Smooth muscle cell (in vitro differentiated cells): ENCODE measurements around the gene KCNQ1OT1. TPM values are rescaled to one million over a fixed set of nuclear protein-coding genes. Genes with fewer than 3 reads are reported as not detected.

Source experiments
- DNase-seq: peaks from one replicate; lab custom pipeline; 2025; ENCODE audit not compliant: unreplicated experiment; lab: John Stamatoyannopoulos, UW
- H2AFZ ChIP-seq: fragments of 200-600 bp; sonication (generic); 2 replicates; pipeline ENCODE4 v1.6.0; 2016; ENCODE audit warnings: antibody characterized with exemption, low read depth, mild to moderate bottlenecking
- H3F3A ChIP-seq: fragments of 200-600 bp; sonication (generic); 2 replicates; pipeline ENCODE4 v1.6.0; 2017; ENCODE audit warnings: antibody characterized with exemption, low read depth
- H3K27ac ChIP-seq: fragments of 200-600 bp; sonication (generic); 2 replicates; pipeline ENCODE4 v1.5.1; 2016; ENCODE audit warnings: low read depth, mild to moderate bottlenecking
- H3K27me3 ChIP-seq: fragments of 200-600 bp; sonication (generic); 2 replicates; pipeline ENCODE4 v1.6.1; 2016; ENCODE audit warnings: low read depth, mild to moderate bottlenecking
- H3K36me3 ChIP-seq: fragments of 200-600 bp; sonication (generic); 2 replicates; pipeline ENCODE4 v1.5.1; 2016; ENCODE audit warnings: low read depth
- H3K4me1 ChIP-seq: fragments of 200-600 bp; sonication (generic); 2 replicates; pipeline ENCODE4 v1.5.1; 2016; ENCODE audit warnings: low read depth
- H3K4me2 ChIP-seq: fragments of 200-600 bp; sonication (generic); 2 replicates; pipeline ENCODE4 v1.6.0; 2016; ENCODE audit warnings: mild to moderate bottlenecking
- H3K4me3 ChIP-seq: fragments of 200-600 bp; sonication (generic); 2 replicates; pipeline ENCODE4 v1.5.1; 2016; ENCODE audit warnings: mild to moderate bottlenecking
- H3K79me2 ChIP-seq: fragments of 200-600 bp; sonication (generic); 2 replicates; pipeline ENCODE4 v1.6.0; 2016; ENCODE audit warnings: low read depth, mild to moderate bottlenecking
- H3K9ac ChIP-seq: fragments of 200-600 bp; sonication (generic); 2 replicates; pipeline ENCODE4 v1.6.0; 2016; ENCODE audit warnings: low read depth
- H3K9me3 ChIP-seq: fragments of 200-600 bp; sonication (generic); replicated peaks from 2 replicates; pipeline ENCODE4 v1.5.1; 2016; ENCODE audit warnings: low read depth
- H4K20me1 ChIP-seq: fragments of 200-600 bp; sonication (generic); 2 replicates; pipeline ENCODE4 v1.6.0; 2016; ENCODE audit warnings: low read depth
- CTCF ChIP-seq: fragments of 200-600 bp; sonication (generic); IDR thresholded peaks from 2 replicates; pipeline ENCODE4 v1.5.1; 2017; ENCODE audit warnings: borderline replicate concordance, mild to moderate bottlenecking, antibody characterized with exemption; ENCODE audit not compliant: insufficient read depth, poor library complexity, severe bottlenecking
- WGBS: methylation state at CpG from one replicate; pipeline ENCODE4 v1.1.7; 2016; ENCODE audit warnings: low lambda C conversion rate; 5-methylcytosine and 5-hydroxymethylcytosine counted together
- polyA plus RNA-seq: library from polyadenylated mRNA; unstranded; fragments of >200 nt; fragmentation: Nextera tagmentation; extraction: Ambion mirVana; gene quantifications from 2 replicates; pipeline ENCODE4 v1.2.1, GENCODE V29; 2016
- total RNA-seq: library from RNA; depleted of rRNA; stranded (reverse); fragments of >200 nt; gene quantifications from 2 replicates; pipeline ENCODE4 v1.2.3, GENCODE V29; 2014

KCNQ1OT1 gene
- total and polyA plus RNA-seq, 2 experiments from 2014 or later, result 1.6 to 9.8 TPM

GRCh38 chr11:2722955-2723354, 23.2 kb upstream of the KCNQ1OT1 start:
- no peak for DNase-seq
- H3K27ac ChIP-seq, result no peak overlapping the region
- WGBS, result 87% methylated on average over 12 of the region's 15 CpGs
- H4K20me1 ChIP-seq, result no peaks in the 10 kb centered on the region
- no peak overlapping the region for H2AFZ ChIP-seq
- H3K4me3 ChIP-seq, result no peak overlapping the region
- H3K36me3 ChIP-seq, result no peaks in the 10 kb centered on the region
- H3K4me2 ChIP-seq, result no peak overlapping the region
- no peaks in the 10 kb centered on the region for H3K27me3 ChIP-seq
- H3K9me3 ChIP-seq, result no peaks in the 10 kb centered on the region
- no peaks in the 10 kb centered on the region for H3F3A ChIP-seq
- no peak overlapping the region for H3K9ac ChIP-seq
- H3K79me2 ChIP-seq, result no peaks in the 10 kb centered on the region
- TF ChIP-seq CTCF, result no peak
- peaks cover 25% of the 10 kb centered on the region for H3K4me1 ChIP-seq

- DNase-seq, result no peak
- no peak overlapping the region for H3K4me2 ChIP-seq
- H4K20me1 ChIP-seq, result no peaks in the 10 kb centered on the region
- no peaks in the 10 kb centered on the region for H3K79me2 ChIP-seq
- H3K4me1 ChIP-seq, result peaks cover 25% of the 10 kb centered on the region
- no peaks in the 10 kb centered on the region for H3K36me3 ChIP-seq
- H3K27me3 ChIP-seq, result no peaks in the 10 kb centered on the region
- H3F3A ChIP-seq, result no peaks in the 10 kb centered on the region
- H2AFZ ChIP-seq, result no peak overlapping the region
- H3K27ac ChIP-seq, result no peak overlapping the region
- no peak for TF ChIP-seq CTCF
- 68% methylated on average over 27 of the region's 27 CpGs for WGBS
- H3K4me3 ChIP-seq, result no peak overlapping the region
- H3K9ac ChIP-seq, result no peak overlapping the region
- H3K9me3 ChIP-seq, result no peaks in the 10 kb centered on the region
Observed at GRCh38 chr11:2721210-2721916, 21.6 kb upstream of the KCNQ1OT1 start.

- DNase-seq, result no peak
- Histone ChIP-seq H3K27ac (no peak overlapping the region), H4K20me1 (no peaks in the 10 kb centered on the region), H3K4me3 (no peak overlapping the region), H3K4me1 (peaks cover 25% of the 10 kb centered on the region), H3K4me2 (no peak overlapping the region), H3K79me2 (no peaks in the 10 kb centered on the region), H3K9me3 (no peaks in the 10 kb centered on the region), H3K9ac (no peak overlapping the region), H3F3A (no peaks in the 10 kb centered on the region), H2AFZ (no peak overlapping the region), H3K36me3 (no peaks in the 10 kb centered on the region), H3K27me3 (no peaks in the 10 kb centered on the region)
- 86% methylated on average over 17 of the region's 17 CpGs for WGBS
- no peak for TF ChIP-seq CTCF
Observed at GRCh38 chr11:2719831-2720590, 20.2 kb upstream of the KCNQ1OT1 start.
